K562 (cell line): ENCODE measurements around the gene FCHSD1. TPM values are rescaled to one million over a fixed set of nuclear protein-coding genes. Genes with fewer than 3 reads are reported as not detected.
A peak's percentile ranks its signal among the peaks of the same experiment; 100 is the strongest.

Experiments
- EP300 ChIP-seq: IDR thresholded peaks from 2 replicates; pipeline ENCODE4 v1.6.1; 2012; ENCODE audit warnings: low read length, improper control_type of control experiment
- ETV6 ChIP-seq, 3 experiments: fragments of 150-350 bp in 1 of 3; sonication (generic) in 1 of 3; formaldehyde crosslinking in 1 of 3; IDR thresholded peaks; 2 replicates each; pipeline versions ENCODE4 v1.6.1 to v1.8.0; 2014 to 2022; ENCODE audit warnings: borderline replicate concordance in 2 of 3, low read depth in 2 of 3, antibody characterized with exemption in 1 of 3, low read length in 1 of 3, mild to moderate bottlenecking in 1 of 3, missing genetic modification reagents in 1 of 3
- HCFC1 ChIP-seq: IDR thresholded peaks from 2 replicates; pipeline ENCODE4 v1.6.1; 2012; ENCODE audit warnings: low read depth, low read length, improper control_type of control experiment
- JUND ChIP-seq, 2 experiments: IDR thresholded peaks; 2 replicates in 1 of 2; 3 replicates in 1 of 2; pipeline ENCODE4 v1.6.1; 2011; ENCODE audit warnings: borderline replicate concordance in 2 of 2, low read depth in 2 of 2, low read length in 2 of 2, improper control_type of control experiment in 1 of 2, missing biosample characterization in 1 of 2, missing genetic modification characterization in 1 of 2, missing genetic modification reagents in 1 of 2
- NFIC ChIP-seq: fragments of 450-650 bp; IDR thresholded peaks from 2 replicates; pipeline ENCODE4 v1.6.1; 2017; ENCODE audit warnings: mild to moderate bottlenecking, inconsistent platforms
- PPARD ChIP-seq: fragments of 250-450 bp; sonication (Bioruptor Pico); IDR thresholded peaks from 2 replicates; pipeline ENCODE4 v1.8.0; 2022; ENCODE audit warnings: inconsistent platforms, mild to moderate bottlenecking, moderate library complexity
- SPI1 ChIP-seq: IDR thresholded peaks from 2 replicates; pipeline ENCODE4 v1.6.1; 2011; ENCODE audit warnings: low read depth, low read length, control low read depth, borderline replicate concordance
- STAG1 ChIP-seq: sonication (generic); formaldehyde crosslinking; IDR thresholded peaks from 2 replicates; pipeline ENCODE4 v1.5.0; 2020; ENCODE audit warnings: missing genetic modification reagents, borderline replicate concordance
- TFAM ChIP-seq: fragments of 250-450 bp; sonication (Bioruptor Pico); conservative IDR thresholded peaks from 2 replicates; pipeline ENCODE4 v1.5.0; 2021; ENCODE audit warnings: mild to moderate bottlenecking, moderate library complexity
- ZNF766 ChIP-seq: fragments of 200-800 bp; sonication (Bioruptor generic); conservative IDR thresholded peaks from 2 replicates; pipeline ENCODE4 v1.6.1; 2016; ENCODE audit warnings: missing genetic modification characterization, missing compliant biosample characterization
- polyA plus RNA-seq, 8 experiments: library from polyadenylated mRNA; depleted of rRNA in 4 of 8; stranded (reverse) in 5 of 8; unstranded in 3 of 8; fragments of >200 nt; fragmentation: Nextera tagmentation in 2 of 8; fragmentation: Illumina TruSeq in 1 of 8; extraction: Ambion mirVana in 2 of 8; extraction: Trizol in 1 of 8; gene quantifications; 2 replicates each; pipeline versions ENCODE4 v1.2.1 to v1.2.3, GENCODE V29; 2011 to 2014; ENCODE audit warnings: inconsistent platforms in 1 of 8, missing spikeins in 1 of 8
- total RNA-seq, 7 experiments: library from RNA; depleted of rRNA in 6 of 7; stranded (reverse); fragments of >200 nt in 6 of 7; fragmentation: Illumina TruSeq in 2 of 7; extraction: Trizol in 2 of 7; gene quantifications; 2 replicates each; pipeline versions ENCODE4 v1.2.1 to v1.2.3, GENCODE V29; 2011 to 2021; ENCODE audit warnings: low replicate concordance in 1 of 7
- TF ChIP-seq, protein P1 (sequence below), 2 experiments: fragments of 450-650 bp; formaldehyde crosslinking in 1 of 2; IDR thresholded peaks; 2 replicates each; pipeline versions ENCODE4 v1.4.0 to v1.6.1; 2014 to 2020; ENCODE audit warnings: mild to moderate bottlenecking in 2 of 2, borderline replicate concordance in 1 of 2, low read depth in 1 of 2
- TF ChIP-seq, protein P2 (sequence below): fragments of 450-650 bp; IDR thresholded peaks from 2 replicates; pipeline ENCODE4 v1.6.1; 2017; ENCODE audit warnings: antibody characterized with exemption
- TF ChIP-seq, protein P3 (sequence below): sonication (generic); formaldehyde crosslinking; IDR thresholded peaks from 2 replicates; pipeline ENCODE4 v1.8.0; 2022; ENCODE audit warnings: mild to moderate bottlenecking, missing genetic modification reagents

Gene FCHSD1
- total and polyA plus RNA-seq, 9 of the 15 experiments (the other 6 are each of a cell fraction or from before 2014, with no cell fraction given): 0.35 to 37.5 (median 13.6) TPM

DNA sequence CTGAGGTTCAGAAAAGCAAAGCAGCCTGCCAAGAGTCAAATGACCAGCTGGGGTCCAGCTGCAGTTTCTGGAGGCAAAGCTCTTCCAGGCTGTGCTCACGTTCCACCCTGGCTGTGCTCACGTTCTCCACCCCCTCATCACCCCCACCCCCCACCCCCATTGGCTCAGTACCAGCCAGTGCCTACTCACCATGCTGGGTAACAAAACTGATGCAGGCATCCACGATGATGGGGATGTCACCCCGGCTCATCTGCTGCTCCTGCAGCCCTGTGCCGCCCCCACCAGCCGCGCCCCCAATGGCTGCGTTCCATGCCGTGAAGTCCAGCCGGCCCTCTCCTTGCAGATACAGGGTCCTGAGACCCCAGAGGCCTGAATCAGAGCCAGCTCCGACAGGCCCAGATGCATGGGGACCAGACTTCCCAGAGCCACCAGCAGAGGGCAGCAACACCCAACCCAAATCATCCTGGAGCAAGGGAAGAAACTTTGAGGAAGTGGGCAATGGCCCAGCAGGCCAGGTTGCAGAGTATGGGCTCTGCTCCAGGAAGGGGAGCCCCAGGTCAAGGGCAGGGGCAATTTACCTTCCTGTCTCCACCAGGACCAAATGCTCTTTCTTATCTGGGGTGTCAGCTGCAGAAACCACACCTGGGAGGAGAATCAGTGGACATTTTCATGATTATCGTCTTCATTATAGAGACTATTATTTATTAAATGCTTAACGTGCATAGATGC is 13.7 kb upstream of the FCHSD1 start (continued):
- TF ChIP-seq, protein P1, sequence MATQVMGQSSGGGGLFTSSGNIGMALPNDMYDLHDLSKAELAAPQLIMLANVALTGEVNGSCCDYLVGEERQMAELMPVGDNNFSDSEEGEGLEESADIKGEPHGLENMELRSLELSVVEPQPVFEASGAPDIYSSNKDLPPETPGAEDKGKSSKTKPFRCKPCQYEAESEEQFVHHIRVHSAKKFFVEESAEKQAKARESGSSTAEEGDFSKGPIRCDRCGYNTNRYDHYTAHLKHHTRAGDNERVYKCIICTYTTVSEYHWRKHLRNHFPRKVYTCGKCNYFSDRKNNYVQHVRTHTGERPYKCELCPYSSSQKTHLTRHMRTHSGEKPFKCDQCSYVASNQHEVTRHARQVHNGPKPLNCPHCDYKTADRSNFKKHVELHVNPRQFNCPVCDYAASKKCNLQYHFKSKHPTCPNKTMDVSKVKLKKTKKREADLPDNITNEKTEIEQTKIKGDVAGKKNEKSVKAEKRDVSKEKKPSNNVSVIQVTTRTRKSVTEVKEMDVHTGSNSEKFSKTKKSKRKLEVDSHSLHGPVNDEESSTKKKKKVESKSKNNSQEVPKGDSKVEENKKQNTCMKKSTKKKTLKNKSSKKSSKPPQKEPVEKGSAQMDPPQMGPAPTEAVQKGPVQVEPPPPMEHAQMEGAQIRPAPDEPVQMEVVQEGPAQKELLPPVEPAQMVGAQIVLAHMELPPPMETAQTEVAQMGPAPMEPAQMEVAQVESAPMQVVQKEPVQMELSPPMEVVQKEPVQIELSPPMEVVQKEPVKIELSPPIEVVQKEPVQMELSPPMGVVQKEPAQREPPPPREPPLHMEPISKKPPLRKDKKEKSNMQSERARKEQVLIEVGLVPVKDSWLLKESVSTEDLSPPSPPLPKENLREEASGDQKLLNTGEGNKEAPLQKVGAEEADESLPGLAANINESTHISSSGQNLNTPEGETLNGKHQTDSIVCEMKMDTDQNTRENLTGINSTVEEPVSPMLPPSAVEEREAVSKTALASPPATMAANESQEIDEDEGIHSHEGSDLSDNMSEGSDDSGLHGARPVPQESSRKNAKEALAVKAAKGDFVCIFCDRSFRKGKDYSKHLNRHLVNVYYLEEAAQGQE (IDR thresholded peaks at IDR 0.05; ENCODE audit: borderline replicate concordance): peak; percentile 78
- TF ChIP-seq, protein P1 (CRISPR knock-in tag; IDR thresholded peaks at IDR 0.05; ENCODE audit: low read depth): no peak
- TF ChIP-seq NFIC: peak; percentile 73
- TF ChIP-seq SPI1: peak; percentile 99
- TF ChIP-seq TFAM (CRISPR knock-in tag): no peak
- peak; percentile 58; the same call in 1 of the 2 replicates for TF ChIP-seq STAG1 (CRISPR knock-in tag)
- TF ChIP-seq, protein P2, sequence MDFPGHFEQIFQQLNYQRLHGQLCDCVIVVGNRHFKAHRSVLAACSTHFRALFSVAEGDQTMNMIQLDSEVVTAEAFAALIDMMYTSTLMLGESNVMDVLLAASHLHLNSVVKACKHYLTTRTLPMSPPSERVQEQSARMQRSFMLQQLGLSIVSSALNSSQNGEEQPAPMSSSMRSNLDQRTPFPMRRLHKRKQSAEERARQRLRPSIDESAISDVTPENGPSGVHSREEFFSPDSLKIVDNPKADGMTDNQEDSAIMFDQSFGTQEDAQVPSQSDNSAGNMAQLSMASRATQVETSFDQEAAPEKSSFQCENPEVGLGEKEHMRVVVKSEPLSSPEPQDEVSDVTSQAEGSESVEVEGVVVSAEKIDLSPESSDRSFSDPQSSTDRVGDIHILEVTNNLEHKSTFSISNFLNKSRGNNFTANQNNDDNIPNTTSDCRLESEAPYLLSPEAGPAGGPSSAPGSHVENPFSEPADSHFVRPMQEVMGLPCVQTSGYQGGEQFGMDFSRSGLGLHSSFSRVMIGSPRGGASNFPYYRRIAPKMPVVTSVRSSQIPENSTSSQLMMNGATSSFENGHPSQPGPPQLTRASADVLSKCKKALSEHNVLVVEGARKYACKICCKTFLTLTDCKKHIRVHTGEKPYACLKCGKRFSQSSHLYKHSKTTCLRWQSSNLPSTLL: no peak
- TF ChIP-seq PPARD (CRISPR knock-in tag): no peak
- TF ChIP-seq ETV6 (IDR thresholded peaks at IDR 0.05; ENCODE audit: borderline replicate concordance in 1 of 2, low read depth in 2 of 2, low read length in 1 of 2): peak in 1 of 2 experiments; percentile 63; a peak in 1 of 4 replicates
- TF ChIP-seq ETV6 (CRISPR knock-in tag; IDR thresholded peaks at IDR 0.05; ENCODE audit: borderline replicate concordance): no peak
- TF ChIP-seq JUND (IDR thresholded peaks at IDR 0.05; ENCODE audit: borderline replicate concordance, low read depth, low read length): 0 out of 2 replicates have a peak, but pooled peaks have one; percentile 50
- TF ChIP-seq JUND (tag; IDR thresholded peaks at IDR 0.05; ENCODE audit: borderline replicate concordance, low read depth, low read length): no peak; the same call in 2 of the 3 replicates
- 0 out of 2 replicates have a peak, but pooled peaks have one; percentile 31 for TF ChIP-seq ZNF766 (CRISPR knock-in tag)
- TF ChIP-seq HCFC1: 0 out of 2 replicates have a peak, but pooled peaks have one; percentile 30
- TF ChIP-seq EP300: 0 out of 2 replicates have a peak, but pooled peaks have one; percentile 13
- TF ChIP-seq, protein P3, sequence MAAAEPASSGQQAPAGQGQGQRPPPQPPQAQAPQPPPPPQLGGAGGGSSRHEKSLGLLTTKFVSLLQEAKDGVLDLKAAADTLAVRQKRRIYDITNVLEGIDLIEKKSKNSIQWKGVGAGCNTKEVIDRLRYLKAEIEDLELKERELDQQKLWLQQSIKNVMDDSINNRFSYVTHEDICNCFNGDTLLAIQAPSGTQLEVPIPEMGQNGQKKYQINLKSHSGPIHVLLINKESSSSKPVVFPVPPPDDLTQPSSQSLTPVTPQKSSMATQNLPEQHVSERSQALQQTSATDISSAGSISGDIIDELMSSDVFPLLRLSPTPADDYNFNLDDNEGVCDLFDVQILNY: no peak
